KMS-11 (cell line): ENCODE results near the gene IFNL4.

Source experiments
- H2AFZ ChIP-seq: fragments of 200-600 bp; sonication (generic); 2 replicates; pipeline ENCODE4 v1.6.1; 2016; ENCODE audit warnings: antibody characterized with exemption, mixed run types, low read depth
- H3K27ac ChIP-seq: fragments of 200-600 bp; sonication (generic); 2 replicates; pipeline ENCODE4 v1.6.1; 2016; ENCODE audit warnings: mild to moderate bottlenecking, mixed run types
- H3K27me3 ChIP-seq: fragments of 200-600 bp; sonication (generic); 2 replicates; pipeline ENCODE4 v1.6.1; 2017; ENCODE audit warnings: mild to moderate bottlenecking, low read depth, mixed run types, moderate library complexity; ENCODE audit not compliant: insufficient read depth
- H3K36me3 ChIP-seq: fragments of 200-600 bp; sonication (generic); 2 replicates; pipeline ENCODE4 v1.6.1; 2017; ENCODE audit warnings: mild to moderate bottlenecking, mixed run types; ENCODE audit not compliant: insufficient read depth
- H3K4me1 ChIP-seq: fragments of 200-600 bp; sonication (generic); 2 replicates; pipeline ENCODE4 v1.6.1; 2016; ENCODE audit warnings: mild to moderate bottlenecking, low read depth, mixed run types; ENCODE audit not compliant: poor library complexity, severe bottlenecking
- H3K4me2 ChIP-seq: fragments of 200-600 bp; sonication (generic); 2 replicates; pipeline ENCODE4 v1.7.0; 2016; ENCODE audit warnings: mild to moderate bottlenecking, mixed run types
- H3K4me3 ChIP-seq: fragments of 200-600 bp; sonication (generic); IDR thresholded peaks from 2 replicates; pipeline ENCODE4 v1.6.1; 2017; ENCODE audit warnings: low read depth, low read length, mixed read lengths; ENCODE audit not compliant: insufficient read depth
- H3K79me2 ChIP-seq: fragments of 200-600 bp; sonication (generic); 2 replicates; pipeline ENCODE4 v1.6.1; 2016; ENCODE audit warnings: low read depth, mixed run types; ENCODE audit not compliant: insufficient read depth
- H3K9ac ChIP-seq: fragments of 200-600 bp; sonication (generic); 2 replicates; pipeline ENCODE4 v1.6.1; 2016; ENCODE audit warnings: mild to moderate bottlenecking, mixed run types
- H4K20me1 ChIP-seq: fragments of 200-600 bp; sonication (generic); 2 replicates; pipeline ENCODE4 v1.6.1; 2016; ENCODE audit warnings: mild to moderate bottlenecking, mixed run types; ENCODE audit not compliant: insufficient read depth
- CTCF ChIP-seq: fragments of 200-600 bp; sonication (generic); conservative IDR thresholded peaks from 2 replicates; pipeline ENCODE4 v1.6.1; 2017; ENCODE audit warnings: low read depth, mild to moderate bottlenecking, antibody characterized with exemption, low read length, moderate library complexity, mixed read lengths

The IFNL4 gene

DNA sequence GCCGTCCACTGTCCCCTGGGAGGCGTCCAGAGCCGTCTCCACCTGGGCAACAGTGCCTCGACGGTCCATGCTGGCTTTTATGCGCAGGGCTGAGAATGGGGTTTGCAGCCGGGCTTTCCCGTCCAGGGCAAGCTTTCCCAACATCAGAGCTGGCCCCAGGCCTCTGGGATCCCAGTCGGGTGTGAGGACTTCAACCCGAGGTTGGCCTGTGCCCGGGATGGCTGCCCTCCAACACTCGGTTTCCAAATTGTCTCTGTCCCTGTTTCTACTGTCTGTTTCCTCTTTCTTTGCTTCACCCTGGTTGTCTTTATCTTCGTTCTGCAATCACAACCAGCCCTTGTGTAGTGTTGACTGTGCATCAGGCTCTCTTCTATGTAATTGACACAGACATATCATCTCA lies at the start of gene IFNL4:
Gene IFNL4, minus strand, starts transcription at position 51 of the 400 bp plus-strand sequence.
- Histone ChIP-seq H3K9ac (no peak within 1 kb of the TSS), H3K4me3 (no peak within 1 kb of the TSS), H3K27ac (no peak within 1 kb of the TSS), H2AFZ (no peak within 1 kb of the TSS), H3K36me3 (no peaks in the 10 kb centered on the region), H3K79me2 (no peaks in the 10 kb centered on the region), H3K27me3 (no peaks in the 10 kb centered on the region; the same call in 1 of the 2 replicates), H3K4me2 (no peak within 1 kb of the TSS), H4K20me1 (no peaks in the 10 kb centered on the region), H3K4me1 (no peaks in the 10 kb centered on the region)
- no peak for TF ChIP-seq CTCF

- peak overlapping the region; percentile 31; the same call in 1 of the 2 replicates for H3K9ac ChIP-seq
- H3K27me3 ChIP-seq = no peaks in the 10 kb centered on the region
- H3K79me2 ChIP-seq = no peaks in the 10 kb centered on the region
- TF ChIP-seq CTCF = no peak
- peak overlapping the region; percentile 63 for H3K4me2 ChIP-seq
- H2AFZ ChIP-seq = peak overlapping the region; percentile 24
- H3K27ac ChIP-seq = peak overlapping the region; percentile 85
- H3K4me3 ChIP-seq = no peak overlapping the region
- H4K20me1 ChIP-seq = no peaks in the 10 kb centered on the region
- H3K4me1 ChIP-seq = peaks cover 40% of the 10 kb centered on the region
- no peaks in the 10 kb centered on the region for H3K36me3 ChIP-seq
Measured at GRCh38 chr19:39297931-39298634, 49.4 kb upstream of the IFNL4 start.

DNA sequence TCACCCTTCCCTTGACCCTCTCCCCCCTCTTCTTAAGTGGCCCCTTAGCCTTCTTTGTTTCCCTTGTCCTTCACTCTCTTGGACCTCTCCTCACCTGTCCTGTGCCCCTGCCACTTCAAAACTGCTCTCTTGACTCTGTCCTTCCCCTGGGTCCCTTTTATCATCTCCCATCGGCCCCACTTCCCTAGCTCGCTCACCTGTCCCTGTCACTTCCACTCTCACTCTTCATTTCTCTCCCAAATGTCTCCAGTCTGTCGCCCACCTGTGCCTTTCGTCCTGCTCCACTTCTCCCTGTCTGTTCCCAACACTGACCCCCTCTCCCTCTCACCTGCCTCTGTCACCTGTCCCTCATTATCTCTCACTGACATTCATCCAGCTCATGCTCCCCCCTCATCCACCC lies 48.2 kb upstream of the IFNL4 start:
- H3K4me3 ChIP-seq = no peak overlapping the region
- H3K36me3 ChIP-seq = no peaks in the 10 kb centered on the region
- no peaks in the 10 kb centered on the region for H3K79me2 ChIP-seq
- H3K9ac ChIP-seq = no peak overlapping the region
- H3K27ac ChIP-seq = no peak overlapping the region
- H2AFZ ChIP-seq = no peak overlapping the region
- peaks cover 36% of the 10 kb centered on the region for H3K4me1 ChIP-seq
- no peak for TF ChIP-seq CTCF
- H4K20me1 ChIP-seq = no peaks in the 10 kb centered on the region
- H3K4me2 ChIP-seq = no peak overlapping the region
- no peaks in the 10 kb centered on the region for H3K27me3 ChIP-seq

DNA sequence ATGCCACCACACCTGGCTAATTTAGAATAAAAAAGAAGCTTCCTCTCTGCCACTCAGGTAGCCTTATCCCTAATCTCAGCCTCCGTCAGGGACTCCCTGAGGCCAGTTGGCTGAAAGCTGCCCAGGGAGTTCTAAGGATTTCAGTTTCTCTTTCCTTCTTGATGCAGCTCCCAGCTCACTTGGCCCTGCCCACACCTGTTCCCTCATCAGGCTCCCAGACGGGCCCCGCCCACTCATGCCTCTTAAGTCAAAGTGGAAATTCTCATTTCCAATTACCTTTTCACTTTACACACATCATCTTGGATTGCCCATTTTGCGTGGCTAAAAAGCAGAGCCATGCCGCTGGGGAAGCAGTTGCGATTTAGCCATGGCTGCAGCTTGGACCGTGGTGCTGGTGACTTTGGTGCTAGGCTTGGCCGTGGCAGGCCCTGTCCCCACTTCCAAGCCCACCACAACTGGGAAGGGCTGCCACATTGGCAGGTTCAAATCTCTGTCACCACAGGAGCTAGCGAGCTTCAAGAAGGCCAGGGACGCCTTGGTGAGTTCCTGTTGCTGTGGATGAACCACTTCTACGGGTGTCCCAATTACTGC lies 47.5 kb upstream of the IFNL4 start, which contains the start of gene IFNL1:
Gene IFNL1, plus strand, starts transcription at position 353 of the 591 bp plus-strand sequence. Its CDS starts 15 bp downstream, at position 368.
- no peak for TF ChIP-seq CTCF
- H3K9ac ChIP-seq = no peak within 1 kb of the TSS
- H2AFZ ChIP-seq = no peak within 1 kb of the TSS

More for the DNA sequence above, 47.5 kb upstream of the IFNL4 start, which contains the start of gene IFNL1:
- no peak within 1 kb of the TSS for H3K4me2 ChIP-seq
- peaks cover 35% of the 10 kb centered on the region for H3K4me1 ChIP-seq
- no peaks in the 10 kb centered on the region for H3K79me2 ChIP-seq
- no peak within 1 kb of the TSS for H3K4me3 ChIP-seq
- H3K27me3 ChIP-seq = no peaks in the 10 kb centered on the region
- no peaks in the 10 kb centered on the region for H3K36me3 ChIP-seq
- H3K27ac ChIP-seq = no peak within 1 kb of the TSS
- no peaks in the 10 kb centered on the region for H4K20me1 ChIP-seq
